ENCODE data around the gene PPP1R1C. TPM values are rescaled to one million over a fixed set of nuclear protein-coding genes. Genes with fewer than 3 reads are reported as not detected.
A peak's percentile ranks its signal among the peaks of the same experiment; 100 is the strongest.

The PPP1R1C gene
- total and polyA plus RNA-seq, 4 donors: 7.8 to 27.3 (median 9.7) TPM

DNA sequence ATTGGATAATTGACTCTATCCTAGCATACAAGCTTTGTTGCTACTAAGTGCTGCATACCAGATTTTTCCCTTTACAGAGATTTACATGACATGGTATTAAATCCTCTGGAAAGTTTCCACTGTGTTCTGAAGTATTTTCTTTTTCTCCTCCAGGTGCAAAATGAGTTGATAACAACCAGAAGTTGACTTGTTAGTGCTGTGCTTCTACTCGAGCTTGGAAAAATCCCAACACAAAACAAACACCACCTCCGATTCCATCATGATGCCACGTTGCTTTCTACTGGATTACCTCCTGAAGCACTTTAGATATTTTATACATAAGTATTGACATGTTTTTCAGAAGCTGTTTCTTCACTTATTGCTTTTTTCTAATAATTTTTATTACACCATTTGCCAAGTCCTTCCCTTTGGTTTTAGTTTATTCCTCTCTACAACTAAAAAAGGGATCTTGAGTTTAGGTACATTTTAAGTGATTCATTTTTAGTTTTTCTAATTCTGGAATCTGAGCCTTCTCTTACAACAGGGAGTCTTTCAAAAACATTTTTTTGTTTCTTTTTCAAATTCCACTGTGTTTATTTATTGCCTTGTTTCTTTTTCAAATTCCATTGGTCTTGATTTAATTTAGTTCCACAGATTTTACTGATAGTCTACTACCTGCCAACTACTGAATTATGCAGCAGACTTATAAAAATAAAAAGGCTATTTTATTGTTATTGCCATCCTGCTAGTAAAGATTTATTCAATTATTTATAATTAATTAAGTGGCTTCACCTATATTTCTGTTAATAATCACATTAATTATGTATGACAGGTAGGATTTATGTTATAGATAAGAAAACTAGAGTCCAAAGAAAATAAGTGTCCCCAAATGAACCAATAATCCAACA lies 143.4 kb downstream of the PPP1R1C start:
- Histone ChIP-seq H3K9me3 (ENCODE audit: control insufficient read depth, insufficient read depth, low read length) (no peaks in the 10 kb centered on the region), H3K27me3 (ENCODE audit: control insufficient read depth, insufficient read depth, low read length) (no peaks in the 10 kb centered on the region), H3K36me3 (ENCODE audit: control insufficient read depth, insufficient read depth, low read length) (no peaks in the 10 kb centered on the region), H3K27ac (ENCODE audit: low read depth, low read length) (no peak overlapping the region), H3K4me3 (ENCODE audit: low read depth, low read length) (no peak overlapping the region), H3K4me1 (ENCODE audit: control insufficient read depth, insufficient read depth, low read length) (no peaks in the 10 kb centered on the region)
- WGBS (ENCODE audit: insufficient coverage): no CpG with 5 or more reads among the region's 3 CpGs
- DNase-seq (ENCODE audit: low read depth in 4 of 6, low spot score in 6 of 6): peak in 1 of 6 donors; percentile 6

DNA sequence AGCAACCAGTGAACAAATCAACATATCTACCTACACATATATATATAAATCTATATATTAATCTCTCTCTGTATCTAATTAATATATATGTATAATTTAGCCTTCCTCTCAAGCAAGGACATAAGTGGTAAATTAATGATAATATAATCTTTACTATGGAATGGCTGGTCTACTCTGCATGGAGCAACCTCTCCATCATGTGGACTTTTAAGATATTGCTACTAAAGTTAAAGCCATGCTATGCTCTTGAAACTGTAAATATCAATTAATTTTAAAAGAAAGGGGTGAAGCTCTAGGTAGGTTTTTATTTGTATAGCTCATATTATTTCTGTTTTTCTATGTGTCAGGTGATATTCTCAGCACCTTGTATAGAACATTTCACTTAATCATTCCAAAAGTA lies 147.0 kb downstream of the PPP1R1C start:
- no peaks in the 10 kb centered on the region for H3K36me3 ChIP-seq (ENCODE audit: control insufficient read depth, insufficient read depth, low read length)
- H3K27me3 ChIP-seq (ENCODE audit: control insufficient read depth, insufficient read depth, low read length): no peaks in the 10 kb centered on the region
- no peak overlapping the region for H3K27ac ChIP-seq (ENCODE audit: low read depth, low read length)
- no peaks in the 10 kb centered on the region for H3K9me3 ChIP-seq (ENCODE audit: control insufficient read depth, insufficient read depth, low read length)
- H3K4me3 ChIP-seq (ENCODE audit: low read depth, low read length): no peak overlapping the region
- DNase-seq (ENCODE audit: low read depth in 4 of 6, low spot score in 6 of 6): peak in 1 of 6 donors; percentile 60
- no peaks in the 10 kb centered on the region for H3K4me1 ChIP-seq (ENCODE audit: control insufficient read depth, insufficient read depth, low read length)

DNA sequence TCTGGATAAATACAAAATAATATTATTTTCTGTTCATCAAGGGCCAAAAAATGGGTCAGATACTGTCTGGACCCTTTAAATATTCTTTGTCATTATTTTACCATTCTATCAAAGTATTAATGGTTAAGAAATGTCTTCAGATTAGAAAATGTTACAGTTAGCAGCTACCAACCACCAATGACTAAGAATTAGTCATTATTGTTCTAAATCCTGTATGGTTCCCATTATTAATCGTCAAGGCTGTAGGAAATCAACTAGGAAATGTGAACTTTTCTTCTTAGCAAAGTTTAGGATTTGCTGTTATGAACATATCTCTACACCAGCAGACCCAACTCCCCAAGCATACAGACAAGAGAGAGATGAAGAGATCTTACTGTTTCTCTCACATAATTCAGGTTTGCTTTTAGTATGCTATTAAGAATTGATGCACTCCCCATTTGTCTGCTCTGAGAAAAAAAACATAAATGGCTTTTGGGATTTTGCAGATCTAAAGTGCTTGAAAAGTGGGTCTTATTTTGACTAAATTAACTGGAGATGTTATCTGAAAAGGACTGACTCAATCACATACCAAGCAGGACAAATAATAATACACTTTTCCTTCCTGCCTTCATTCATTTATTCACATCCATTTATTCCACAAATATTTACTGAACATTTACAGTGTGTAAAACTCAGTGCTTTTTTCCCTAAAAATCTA lies 147.7 kb downstream of the PPP1R1C start:
- Histone ChIP-seq H3K4me3 (ENCODE audit: low read depth, low read length) (no peak overlapping the region), H3K27ac (ENCODE audit: low read depth, low read length) (no peak overlapping the region), H3K36me3 (ENCODE audit: control insufficient read depth, insufficient read depth, low read length) (no peaks in the 10 kb centered on the region), H3K9me3 (ENCODE audit: control insufficient read depth, insufficient read depth, low read length) (no peaks in the 10 kb centered on the region), H3K4me1 (ENCODE audit: control insufficient read depth, insufficient read depth, low read length) (no peaks in the 10 kb centered on the region), H3K27me3 (ENCODE audit: control insufficient read depth, insufficient read depth, low read length) (no peaks in the 10 kb centered on the region)
- no peak for DNase-seq (ENCODE audit: low read depth in 4 of 6, low spot score in 6 of 6)
- no CpG with 5 or more reads among the region's 1 CpG for WGBS (ENCODE audit: insufficient coverage)

DNA sequence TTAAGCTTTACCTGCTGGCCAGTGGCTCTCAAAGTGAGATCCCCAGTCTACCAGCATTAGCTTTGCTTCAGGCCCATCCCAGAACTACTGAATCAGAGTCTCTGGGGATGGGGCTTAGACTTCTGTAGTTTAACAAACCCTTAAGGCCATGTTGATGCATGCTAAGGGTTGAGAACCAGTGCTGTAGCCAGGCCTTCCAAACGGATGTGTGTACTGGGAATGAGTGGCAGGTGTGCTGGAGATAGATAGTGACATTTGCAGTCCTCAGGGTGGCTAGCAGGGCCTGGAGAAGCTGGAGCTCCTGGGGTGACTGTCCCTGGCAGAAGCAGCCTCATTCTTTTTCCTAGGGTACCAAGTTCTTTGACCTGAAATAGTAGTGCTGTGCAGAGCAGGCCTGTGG lies 148.5 kb downstream of the PPP1R1C start:
- no peaks in the 10 kb centered on the region for H3K27me3 ChIP-seq (ENCODE audit: control insufficient read depth, insufficient read depth, low read length)
- H3K9me3 ChIP-seq (ENCODE audit: control insufficient read depth, insufficient read depth, low read length): no peaks in the 10 kb centered on the region
- DNase-seq (ENCODE audit: low read depth in 4 of 6, low spot score in 6 of 6): no peak
- no peaks in the 10 kb centered on the region for H3K36me3 ChIP-seq (ENCODE audit: control insufficient read depth, insufficient read depth, low read length)
- no peak overlapping the region for H3K27ac ChIP-seq (ENCODE audit: low read depth, low read length)
- no peak overlapping the region for H3K4me3 ChIP-seq (ENCODE audit: low read depth, low read length)
- 71% methylated on average over 1 of the region's 1 CpG for WGBS (ENCODE audit: insufficient coverage)
- no peaks in the 10 kb centered on the region for H3K4me1 ChIP-seq (ENCODE audit: control insufficient read depth, insufficient read depth, low read length)

DNA sequence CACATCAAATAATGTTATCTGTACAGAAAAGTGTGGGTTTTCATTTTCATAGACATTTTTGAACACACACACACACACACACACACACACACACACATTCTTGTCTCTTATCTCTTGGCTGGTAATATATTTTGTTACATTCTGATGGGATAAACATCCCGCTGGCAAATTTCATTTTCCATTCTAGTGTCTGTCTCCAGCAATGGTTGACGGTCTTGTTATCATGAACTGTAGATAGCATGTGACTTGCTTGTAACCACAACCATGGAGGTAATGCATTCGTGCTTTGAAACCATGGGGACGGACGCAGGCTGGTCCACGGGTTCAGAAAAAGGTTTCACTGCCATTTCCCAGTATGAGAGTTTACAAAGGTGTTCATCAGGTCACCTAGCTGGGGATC lies 156.4 kb downstream of the PPP1R1C start:
- Histone ChIP-seq H3K4me3 (ENCODE audit: low read depth, low read length) (no peak overlapping the region), H3K4me1 (ENCODE audit: control insufficient read depth, insufficient read depth, low read length) (no peaks in the 10 kb centered on the region), H3K36me3 (ENCODE audit: control insufficient read depth, insufficient read depth, low read length) (no peaks in the 10 kb centered on the region), H3K27ac (ENCODE audit: low read depth, low read length) (no peak overlapping the region), H3K9me3 (ENCODE audit: control insufficient read depth, insufficient read depth, low read length) (no peaks in the 10 kb centered on the region), H3K27me3 (ENCODE audit: control insufficient read depth, insufficient read depth, low read length) (no peaks in the 10 kb centered on the region)
- 83% methylated on average over 5 of the region's 6 CpGs for WGBS (ENCODE audit: insufficient coverage)
- no peak for DNase-seq (ENCODE audit: low read depth in 4 of 6, low spot score in 6 of 6)

DNA sequence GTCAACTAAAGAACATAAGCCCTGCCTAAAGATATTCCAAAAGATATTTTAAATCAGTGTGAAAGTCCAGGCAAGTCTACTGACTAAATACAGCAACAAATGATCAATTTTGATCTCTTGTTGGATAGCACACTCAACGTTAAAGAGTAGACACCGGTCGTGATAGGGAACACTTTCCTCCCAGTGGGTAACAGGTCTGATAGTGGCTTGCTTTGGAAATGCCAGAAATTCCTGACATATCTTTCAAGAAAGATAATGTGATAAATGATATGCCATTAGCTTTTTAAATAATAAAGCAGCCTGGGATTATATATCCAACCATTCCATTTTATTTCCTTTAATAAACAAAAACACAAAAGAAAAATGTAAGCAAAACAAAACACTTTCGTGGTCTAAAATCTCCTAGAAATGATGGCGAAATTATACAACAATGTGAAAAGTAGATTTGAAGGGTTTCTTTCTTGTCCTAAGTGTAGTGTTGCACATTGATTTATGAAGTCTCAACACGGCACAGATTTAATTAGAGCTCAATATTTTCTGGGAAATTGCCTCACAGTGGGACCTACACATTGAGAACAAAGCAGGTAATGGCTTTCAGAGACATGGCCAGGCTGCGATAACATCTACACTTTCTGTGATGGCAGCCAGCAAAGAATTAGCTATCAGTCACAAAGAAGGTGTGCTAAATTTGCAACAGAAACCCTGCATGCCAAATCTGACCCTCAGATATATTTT lies 158.6 kb downstream of the PPP1R1C start:
- Histone ChIP-seq H3K27ac (ENCODE audit: low read depth, low read length) (no peak overlapping the region), H3K4me3 (ENCODE audit: low read depth, low read length) (no peak overlapping the region), H3K27me3 (ENCODE audit: control insufficient read depth, insufficient read depth, low read length) (no peaks in the 10 kb centered on the region), H3K36me3 (ENCODE audit: control insufficient read depth, insufficient read depth, low read length) (no peaks in the 10 kb centered on the region), H3K4me1 (ENCODE audit: control insufficient read depth, insufficient read depth, low read length) (no peaks in the 10 kb centered on the region), H3K9me3 (ENCODE audit: control insufficient read depth, insufficient read depth, low read length) (no peaks in the 10 kb centered on the region)
- 38% methylated on average over 2 of the region's 7 CpGs for WGBS (ENCODE audit: insufficient coverage)
- DNase-seq (ENCODE audit: low read depth in 4 of 6, low spot score in 6 of 6): peak in 1 of 6 donors; percentile 43

DNA sequence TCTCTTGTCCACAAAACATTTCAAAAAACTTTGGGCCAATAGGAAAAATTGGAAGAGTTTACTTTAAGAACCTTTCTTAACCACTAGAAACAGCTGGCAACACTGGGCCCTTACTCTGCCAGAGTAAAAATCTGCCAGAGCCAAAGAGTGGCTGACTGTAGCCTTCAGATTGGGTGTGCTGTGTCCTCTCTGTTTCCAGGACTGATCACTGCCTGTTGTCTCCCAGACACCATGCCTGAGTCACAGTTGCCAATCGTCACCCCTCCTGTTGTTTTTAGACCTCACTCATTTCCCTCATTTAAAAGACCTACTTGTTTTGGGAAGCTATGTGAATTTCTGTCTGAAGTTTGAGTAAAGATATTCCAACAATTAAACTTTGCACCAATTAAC lies 159.1 kb downstream of the PPP1R1C start:
- no CpG with 5 or more reads among the region's 1 CpG for WGBS (ENCODE audit: insufficient coverage)
- no peaks in the 10 kb centered on the region for H3K9me3 ChIP-seq (ENCODE audit: control insufficient read depth, insufficient read depth, low read length)
- DNase-seq (ENCODE audit: low read depth in 4 of 6, low spot score in 6 of 6): peak in 3 of 6 donors; percentile 31 to 71 (median 35)
- no peak overlapping the region for H3K4me3 ChIP-seq (ENCODE audit: low read depth, low read length)
- H3K27me3 ChIP-seq (ENCODE audit: control insufficient read depth, insufficient read depth, low read length): no peaks in the 10 kb centered on the region
- H3K36me3 ChIP-seq (ENCODE audit: control insufficient read depth, insufficient read depth, low read length): no peaks in the 10 kb centered on the region
- H3K27ac ChIP-seq (ENCODE audit: low read depth, low read length): no peak overlapping the region
- no peaks in the 10 kb centered on the region for H3K4me1 ChIP-seq (ENCODE audit: control insufficient read depth, insufficient read depth, low read length)

DNA sequence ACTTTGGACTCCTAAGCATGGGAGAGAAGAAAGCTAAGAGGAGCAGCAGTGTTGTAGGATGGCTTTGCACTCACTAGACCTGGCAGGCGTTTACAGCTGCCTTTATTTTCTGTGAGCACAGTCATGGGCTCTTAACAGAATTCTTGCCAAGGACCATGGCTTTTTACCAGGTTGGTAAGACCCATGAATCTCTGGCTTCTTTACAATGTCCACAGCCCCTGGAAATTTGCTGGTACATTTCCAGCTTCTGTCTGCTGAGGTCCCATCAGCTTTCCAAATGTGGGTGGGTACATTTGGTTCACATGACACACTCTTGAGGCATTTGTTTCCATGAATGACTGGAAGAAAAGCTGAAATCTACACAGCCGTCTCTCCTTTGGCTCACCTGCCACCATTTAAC lies 162.7 kb downstream of the PPP1R1C start:
- Histone ChIP-seq H3K36me3 (ENCODE audit: control insufficient read depth, insufficient read depth, low read length) (no peaks in the 10 kb centered on the region), H3K9me3 (ENCODE audit: control insufficient read depth, insufficient read depth, low read length) (no peaks in the 10 kb centered on the region), H3K27ac (ENCODE audit: low read depth, low read length) (no peak overlapping the region), H3K4me1 (ENCODE audit: control insufficient read depth, insufficient read depth, low read length) (no peaks in the 10 kb centered on the region), H3K4me3 (ENCODE audit: low read depth, low read length) (no peak overlapping the region), H3K27me3 (ENCODE audit: control insufficient read depth, insufficient read depth, low read length) (no peaks in the 10 kb centered on the region)
- WGBS (ENCODE audit: insufficient coverage): 56% methylated on average over 1 of the region's 2 CpGs
- DNase-seq (ENCODE audit: low read depth in 4 of 6, low spot score in 6 of 6): peak in 5 of 6 donors; percentile 24 to 82 (median 35)

DNA sequence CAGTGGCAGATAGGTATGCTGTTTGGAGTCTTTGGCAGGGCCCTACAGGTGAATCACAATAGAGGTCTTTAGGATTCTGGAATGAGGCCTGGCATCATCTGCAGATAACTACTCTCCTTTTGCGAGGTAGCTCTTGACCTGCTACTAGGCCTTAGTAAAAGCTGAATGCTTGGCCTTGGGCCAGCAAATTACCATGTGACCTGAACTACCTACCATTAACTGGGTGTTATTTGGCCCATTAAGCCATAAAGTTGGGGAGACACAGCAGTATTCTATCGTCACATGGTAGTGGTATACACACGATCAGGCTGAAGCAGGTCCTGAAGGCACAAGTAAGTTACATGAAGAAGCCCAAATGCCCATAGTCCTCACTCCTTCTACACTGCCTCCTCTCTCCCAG lies 178.2 kb downstream of the PPP1R1C start:
- Histone ChIP-seq H3K9me3 (ENCODE audit: control insufficient read depth, insufficient read depth, low read length) (no peaks in the 10 kb centered on the region), H3K4me1 (ENCODE audit: control insufficient read depth, insufficient read depth, low read length) (no peaks in the 10 kb centered on the region), H3K27me3 (ENCODE audit: control insufficient read depth, insufficient read depth, low read length) (no peaks in the 10 kb centered on the region), H3K27ac (ENCODE audit: low read depth, low read length) (no peak overlapping the region), H3K36me3 (ENCODE audit: control insufficient read depth, insufficient read depth, low read length) (no peaks in the 10 kb centered on the region), H3K4me3 (ENCODE audit: low read depth, low read length) (no peak overlapping the region)
- WGBS (ENCODE audit: insufficient coverage): 69% methylated on average over 3 of the region's 3 CpGs
- no peak for DNase-seq (ENCODE audit: low read depth in 4 of 6, low spot score in 6 of 6)
